OCI-LY7 (cell line): ENCODE results near the gene GOT1. TPM values are rescaled to one million over a fixed set of nuclear protein-coding genes. Genes with fewer than 3 reads are reported as not detected.

Source experiments
- BruUV-seq: library from RNA; stranded (reverse); fragments of 400-500 nt; replicated peaks from 2 replicates; lab custom pipeline; 2021; lab: Mats Ljungman, UMichigan
- CTCF ChIA-PET: fragments of 300-600 bp; sonication (Branson Sonifier 250); formaldehyde crosslinking; loops from one replicate; lab custom pipeline; 2022; ENCODE audit warnings: antibody characterized with exemption; ENCODE audit not compliant: unreplicated experiment; lab: Charles Lee
- POLR2A ChIA-PET: fragments of 300-600 bp; sonication (Branson Sonifier 250); formaldehyde crosslinking; loops from one replicate; lab custom pipeline; 2022; ENCODE audit warnings: antibody characterized with exemption; lab: Charles Lee
- DNase-seq: peaks from one replicate; pipeline ENCODE4 v3.0.0-alpha.2; 2015; ENCODE audit warnings: low spot score
- H2AFZ ChIP-seq: fragments of 200-600 bp; sonication (generic), shearing (Covaris generic); 2 replicates; pipeline ENCODE4 v1.6.1; 2014; ENCODE audit warnings: mild to moderate bottlenecking, antibody characterized with exemption, low read length, moderate library complexity
- H3K27ac ChIP-seq: fragments of 200-600 bp; sonication (generic); 2 replicates; pipeline ENCODE4 v1.5.1; 2014; ENCODE audit warnings: mixed run types, low read depth, mild to moderate bottlenecking, moderate library complexity, low read length, inconsistent platforms; ENCODE audit not compliant: poor library complexity, severe bottlenecking
- H3K36me3 ChIP-seq: fragments of 200-600 bp; sonication (generic); 2 replicates; pipeline ENCODE4 v1.6.1; 2014; ENCODE audit warnings: mild to moderate bottlenecking, antibody characterized with exemption, low read length, moderate library complexity, mixed read lengths; ENCODE audit not compliant: insufficient read depth
- H3K4me1 ChIP-seq: fragments of 200-600 bp; sonication (generic); 2 replicates; pipeline ENCODE4 v1.5.1; 2014; ENCODE audit warnings: mild to moderate bottlenecking, low read length; ENCODE audit not compliant: insufficient read depth, poor library complexity, severe bottlenecking
- H3K4me2 ChIP-seq: fragments of 200-600 bp; sonication (generic); 2 replicates; pipeline ENCODE4 v1.6.1; 2014; ENCODE audit warnings: mild to moderate bottlenecking, low read length
- H3K4me3 ChIP-seq: fragments of 200-600 bp; sonication (generic); 2 replicates; pipeline ENCODE4 v1.5.1; 2014; ENCODE audit warnings: mild to moderate bottlenecking, low read depth, low read length; ENCODE audit not compliant: poor library complexity, severe bottlenecking
- H3K79me2 ChIP-seq: fragments of 200-600 bp; sonication (generic); 2 replicates; pipeline ENCODE4 v1.6.1; 2016; ENCODE audit warnings: low read depth, mild to moderate bottlenecking, low read length, moderate library complexity, mixed read lengths; ENCODE audit not compliant: insufficient read depth
- H3K9me2 ChIP-seq: fragments of 200-600 bp; sonication (generic); 2 replicates; pipeline ENCODE4 v1.6.1; 2016; ENCODE audit warnings: mild to moderate bottlenecking, low read length, mixed read lengths; ENCODE audit not compliant: insufficient read depth
- H3K9me3 ChIP-seq: fragments of 200-600 bp; sonication (generic); 2 replicates; pipeline ENCODE4 v1.6.1; 2014; ENCODE audit warnings: mild to moderate bottlenecking, mixed run types, low read length, mixed read lengths
- H4K20me1 ChIP-seq: fragments of 200-600 bp; sonication (generic); 2 replicates; pipeline ENCODE4 v1.6.1; 2014; ENCODE audit warnings: mild to moderate bottlenecking, antibody characterized with exemption, low read length, moderate library complexity, mixed read lengths; ENCODE audit not compliant: insufficient read depth
- CTCF ChIP-seq: fragments of 200-600 bp; sonication (generic); conservative IDR thresholded peaks from 2 replicates; pipeline ENCODE4 v1.5.1; 2014; ENCODE audit warnings: mild to moderate bottlenecking, antibody characterized with exemption, low read length, moderate library complexity, mixed read lengths
- EZH2phosphoT487 ChIP-seq: fragments of 200-600 bp; sonication (generic); IDR thresholded peaks from 2 replicates; pipeline ENCODE4 v1.6.1; 2018; ENCODE audit warnings: low read depth, borderline replicate concordance, mild to moderate bottlenecking, mixed run types, antibody characterized with exemption, low read length, moderate library complexity, mixed read lengths
- intact Hi-C: fragments of 100-400 bp; cut with micrococcal nuclease; formaldehyde crosslinking; loops from one replicate; pipeline ENCODE4 v1.10.0; 2022; ENCODE audit not compliant: unreplicated experiment
- total RNA-seq, 2 experiments: library from RNA; depleted of rRNA in 1 of 2; stranded (reverse); fragments of >200 nt in 1 of 2; shearing (Covaris generic) in 1 of 2; gene quantifications; 2 replicates each; pipeline ENCODE4 v1.2.3, GENCODE V29; 2014 to 2022

Gene GOT1
- total RNA-seq, 2 experiments from 2014 or later = 26.4 to 50.4 TPM

GRCh38 chr10:99347672-99348071 lies 82.8 kb downstream of the GOT1 start:
- TF ChIP-seq EZH2phosphoT487 (no peak), CTCF (no peak)
- H2AFZ ChIP-seq = no peak overlapping the region
- H4K20me1 ChIP-seq = no peaks in the 10 kb centered on the region
- H3K9me3 ChIP-seq = no peaks in the 10 kb centered on the region
- H3K4me1 ChIP-seq = no peaks in the 10 kb centered on the region
- BruUV-seq = no TSS peak
- no peak for DNase-seq
- H3K4me2 ChIP-seq = no peak overlapping the region
- H3K27ac ChIP-seq = no peak overlapping the region
- H3K36me3 ChIP-seq = no peaks in the 10 kb centered on the region
- no peaks in the 10 kb centered on the region for H3K9me2 ChIP-seq
- no peak overlapping the region for H3K4me3 ChIP-seq
- no peaks in the 10 kb centered on the region for H3K79me2 ChIP-seq
- POLR2A ChIA-PET = no interaction called here
- CTCF ChIA-PET = no interaction called here
- intact Hi-C loops = no loop called here

Other genes with a start within 250 kb of the GOT1 start
- not detected in 2 replicates for gene HPSE2, start 194.8 kb downstream of the GOT1 start, total RNA-seq (2014; rRNA removed; shearing (Covaris generic))
- not detected in 2 replicates for gene HPSE2, start 194.8 kb downstream of the GOT1 start, total RNA-seq (2022)
- not detected in 2 replicates for gene CNNM1, start 101.3 kb downstream of the GOT1 start, total RNA-seq (2014; rRNA removed; shearing (Covaris generic))
- gene CNNM1, start 101.3 kb downstream of the GOT1 start, total RNA-seq (2022) = not detected in 2 replicates
- not detected in 2 replicates for gene NKX2-3, start 102.3 kb upstream of the GOT1 start, total RNA-seq (2014; rRNA removed; shearing (Covaris generic))
- gene NKX2-3, start 102.3 kb upstream of the GOT1 start, total RNA-seq (2022) = not detected in 2 replicates
- 31.6 and 35.6 TPM in 2 replicates for gene SLC25A28, start 189.8 kb upstream of the GOT1 start, total RNA-seq (2014; rRNA removed; shearing (Covaris generic))
- gene SLC25A28, start 189.8 kb upstream of the GOT1 start, total RNA-seq (2022) = 36.3 and 38.3 TPM in 2 replicates
- gene ENTPD7, start 228.9 kb upstream of the GOT1 start, total RNA-seq (2014; rRNA removed; shearing (Covaris generic)) = 2.8 and 3.3 TPM in 2 replicates
- gene ENTPD7, start 228.9 kb upstream of the GOT1 start, total RNA-seq (2022) = 5.6 and 7.6 TPM in 2 replicates